ENCODE data around the gene CIAO2A. TPM values are rescaled to one million over a fixed set of nuclear protein-coding genes. Genes with fewer than 3 reads are reported as not detected.
"Not testable (repeated sequence)": the region's sequence is repeated elsewhere in the genome, so short reads cannot be mapped to it uniquely, and the experiment has no call there.

CIAO2A gene
- total RNA-seq, 4 donors from 2014 or later: 21.4 to 53.8 (median 34.3) TPM

DNA sequence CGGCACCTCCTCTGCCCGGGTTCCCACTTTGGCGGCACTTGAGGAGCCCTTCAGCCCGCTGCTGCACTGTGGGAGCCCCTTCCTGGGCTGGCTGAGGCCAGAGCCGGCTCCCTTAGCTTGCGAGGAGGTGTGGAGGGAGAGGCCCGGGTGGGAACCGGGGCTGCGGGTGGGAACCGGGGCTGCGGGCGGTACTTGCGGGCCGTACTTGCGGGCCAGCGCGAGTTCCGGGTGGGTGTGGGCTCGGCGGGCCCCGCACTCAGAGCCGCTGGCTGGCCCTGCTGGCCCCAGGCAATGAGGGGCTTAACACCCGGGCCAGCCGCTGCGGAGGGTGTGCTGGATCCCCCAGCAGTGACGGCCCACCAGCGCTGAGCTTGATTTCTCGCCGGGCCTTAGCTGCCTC, 32.9 kb downstream of the CIAO2A start:
- no peak for DNase-seq
- Histone ChIP-seq H3K36me3 (no peaks in the 10 kb centered on the region), H3K27ac (no peak overlapping the region), H3K27me3 (no peaks in the 10 kb centered on the region), H3K4me3 (no peak overlapping the region), H3K4me1 (no peaks in the 10 kb centered on the region), H3K9me3 (no peaks in the 10 kb centered on the region)
- intact Hi-C loops (cut with DNase I; ENCODE audit: low total_unique reads): no loop called here
- TF ChIP-seq, protein P1, sequence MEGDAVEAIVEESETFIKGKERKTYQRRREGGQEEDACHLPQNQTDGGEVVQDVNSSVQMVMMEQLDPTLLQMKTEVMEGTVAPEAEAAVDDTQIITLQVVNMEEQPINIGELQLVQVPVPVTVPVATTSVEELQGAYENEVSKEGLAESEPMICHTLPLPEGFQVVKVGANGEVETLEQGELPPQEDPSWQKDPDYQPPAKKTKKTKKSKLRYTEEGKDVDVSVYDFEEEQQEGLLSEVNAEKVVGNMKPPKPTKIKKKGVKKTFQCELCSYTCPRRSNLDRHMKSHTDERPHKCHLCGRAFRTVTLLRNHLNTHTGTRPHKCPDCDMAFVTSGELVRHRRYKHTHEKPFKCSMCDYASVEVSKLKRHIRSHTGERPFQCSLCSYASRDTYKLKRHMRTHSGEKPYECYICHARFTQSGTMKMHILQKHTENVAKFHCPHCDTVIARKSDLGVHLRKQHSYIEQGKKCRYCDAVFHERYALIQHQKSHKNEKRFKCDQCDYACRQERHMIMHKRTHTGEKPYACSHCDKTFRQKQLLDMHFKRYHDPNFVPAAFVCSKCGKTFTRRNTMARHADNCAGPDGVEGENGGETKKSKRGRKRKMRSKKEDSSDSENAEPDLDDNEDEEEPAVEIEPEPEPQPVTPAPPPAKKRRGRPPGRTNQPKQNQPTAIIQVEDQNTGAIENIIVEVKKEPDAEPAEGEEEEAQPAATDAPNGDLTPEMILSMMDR (IDR thresholded peaks at IDR 0.05): no peak
- TF ChIP-seq POLR2A (IDR thresholded peaks at IDR 0.05): no peak

DNA sequence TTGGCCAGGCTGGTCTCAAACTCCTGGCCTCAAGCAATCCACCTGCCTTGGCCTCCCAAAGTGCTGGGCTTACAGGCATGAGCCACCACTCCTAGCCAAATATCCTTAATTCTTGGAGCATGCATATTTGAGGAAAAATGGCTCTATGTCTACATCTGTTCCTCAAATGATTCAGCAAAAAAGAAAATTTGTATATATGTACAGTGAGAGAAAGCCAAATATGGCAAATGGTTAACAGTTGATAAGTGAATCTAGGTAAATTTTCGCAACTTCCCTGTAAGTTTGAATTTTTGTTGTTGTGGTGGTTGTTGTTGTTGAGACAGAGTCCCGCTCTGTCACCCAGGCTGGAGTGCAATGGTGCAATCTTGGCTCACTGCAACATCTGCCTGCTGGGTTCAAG, 34.5 kb downstream of the CIAO2A start:
- intact Hi-C loops (cut with DNase I; ENCODE audit: low total_unique reads); H3K4me3 ChIP-seq; H3K4me1 ChIP-seq; H3K36me3 ChIP-seq; H3K27me3 ChIP-seq; H3K9me3 ChIP-seq; DNase-seq; H3K27ac ChIP-seq: not testable (repeated sequence)

DNA sequence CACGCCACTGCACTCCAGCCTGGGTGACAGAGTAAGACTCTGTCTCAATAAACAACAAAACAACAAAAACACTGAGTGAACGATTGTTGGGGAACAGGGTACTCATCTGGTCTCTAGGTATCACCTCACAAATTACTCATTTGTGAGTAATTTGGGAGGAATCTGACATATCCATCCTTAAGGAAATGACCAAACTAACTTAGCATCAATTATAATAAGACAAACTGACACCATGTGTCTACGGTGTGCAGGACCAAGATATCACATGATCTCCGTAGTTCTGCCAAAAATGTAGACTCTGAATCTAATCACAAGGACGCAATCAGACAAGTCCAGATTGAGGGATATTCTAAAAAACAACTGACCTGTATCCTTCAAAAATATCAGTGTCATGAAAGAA, 35.4 kb downstream of the CIAO2A start:
- intact Hi-C loops (cut with DNase I; ENCODE audit: low total_unique reads): no loop called here
- Histone ChIP-seq H3K4me3 (no peak overlapping the region), H3K27ac (no peak overlapping the region), H3K9me3 (no peaks in the 10 kb centered on the region), H3K36me3 (no peaks in the 10 kb centered on the region), H3K27me3 (no peaks in the 10 kb centered on the region), H3K4me1 (no peaks in the 10 kb centered on the region)
- TF ChIP-seq, protein P1 (IDR thresholded peaks at IDR 0.05): no peak
- no peak for TF ChIP-seq POLR2A (IDR thresholded peaks at IDR 0.05)
- no peak for DNase-seq

DNA sequence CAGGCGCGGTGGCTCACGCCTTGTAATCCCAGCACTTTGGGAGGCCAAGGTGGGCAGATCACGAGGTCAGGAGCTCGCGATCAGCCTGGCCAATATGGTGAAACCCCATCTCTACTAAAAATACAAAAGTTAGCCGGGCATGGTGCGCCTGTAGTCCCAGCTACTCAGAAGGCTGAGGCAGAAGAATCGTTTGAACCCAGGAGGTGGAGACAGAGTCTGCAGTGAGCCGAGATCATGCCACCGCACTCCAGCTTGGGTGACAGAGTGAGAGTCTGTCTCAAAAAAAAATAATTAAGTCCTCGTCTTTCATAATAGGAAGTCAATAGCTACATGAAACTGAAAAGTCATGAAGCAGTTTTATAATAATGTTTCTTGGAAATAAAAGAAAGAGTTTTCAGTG, 40.0 kb downstream of the CIAO2A start:
- DNase-seq; H3K27ac ChIP-seq; intact Hi-C loops (cut with DNase I; ENCODE audit: low total_unique reads): not testable (repeated sequence)

DNA sequence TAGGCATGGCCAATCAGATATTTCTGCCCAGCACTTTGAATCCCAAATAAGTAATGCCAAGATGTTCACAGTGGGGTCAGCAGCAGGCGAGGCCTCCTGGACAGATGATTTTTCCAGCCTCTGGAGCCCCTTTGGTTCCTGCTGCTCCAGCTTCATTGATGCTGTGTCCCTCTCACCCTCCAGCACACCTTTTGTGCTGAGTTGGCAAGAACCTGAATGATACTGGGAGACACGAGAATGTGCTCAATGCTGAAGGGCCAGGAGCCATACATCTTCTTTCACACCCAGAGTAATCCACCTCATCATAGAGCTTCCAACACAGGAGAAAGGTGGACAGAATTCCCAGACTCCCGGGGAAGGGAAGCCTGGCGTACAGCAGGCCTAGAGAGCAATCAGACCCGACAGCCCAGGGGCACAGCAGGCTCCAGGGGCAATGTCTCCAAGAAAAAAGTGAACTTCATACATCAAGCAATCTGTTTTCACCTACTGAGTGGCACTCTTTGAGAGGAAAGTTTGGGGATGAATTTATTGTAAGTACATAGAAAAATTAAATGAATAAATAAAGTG, 40.6 kb downstream of the CIAO2A start:
- no peaks in the 10 kb centered on the region for H3K4me1 ChIP-seq
- no peaks in the 10 kb centered on the region for H3K9me3 ChIP-seq
- H3K4me3 ChIP-seq: no peak overlapping the region
- no peak overlapping the region for H3K27ac ChIP-seq
- DNase-seq: no peak
- H3K27me3 ChIP-seq: no peaks in the 10 kb centered on the region
- H3K36me3 ChIP-seq: no peaks in the 10 kb centered on the region
- intact Hi-C loops (cut with DNase I; ENCODE audit: low total_unique reads): no loop called here
- TF ChIP-seq, protein P1 (IDR thresholded peaks at IDR 0.05): no peak
- TF ChIP-seq POLR2A (IDR thresholded peaks at IDR 0.05): no peak

More for the DNA sequence above, 40.0 kb downstream of the CIAO2A start:
- H3K4me1 ChIP-seq, H3K27me3 ChIP-seq, H3K9me3 ChIP-seq, H3K36me3 ChIP-seq, H3K4me3 ChIP-seq: not testable (repeated sequence)

DNA sequence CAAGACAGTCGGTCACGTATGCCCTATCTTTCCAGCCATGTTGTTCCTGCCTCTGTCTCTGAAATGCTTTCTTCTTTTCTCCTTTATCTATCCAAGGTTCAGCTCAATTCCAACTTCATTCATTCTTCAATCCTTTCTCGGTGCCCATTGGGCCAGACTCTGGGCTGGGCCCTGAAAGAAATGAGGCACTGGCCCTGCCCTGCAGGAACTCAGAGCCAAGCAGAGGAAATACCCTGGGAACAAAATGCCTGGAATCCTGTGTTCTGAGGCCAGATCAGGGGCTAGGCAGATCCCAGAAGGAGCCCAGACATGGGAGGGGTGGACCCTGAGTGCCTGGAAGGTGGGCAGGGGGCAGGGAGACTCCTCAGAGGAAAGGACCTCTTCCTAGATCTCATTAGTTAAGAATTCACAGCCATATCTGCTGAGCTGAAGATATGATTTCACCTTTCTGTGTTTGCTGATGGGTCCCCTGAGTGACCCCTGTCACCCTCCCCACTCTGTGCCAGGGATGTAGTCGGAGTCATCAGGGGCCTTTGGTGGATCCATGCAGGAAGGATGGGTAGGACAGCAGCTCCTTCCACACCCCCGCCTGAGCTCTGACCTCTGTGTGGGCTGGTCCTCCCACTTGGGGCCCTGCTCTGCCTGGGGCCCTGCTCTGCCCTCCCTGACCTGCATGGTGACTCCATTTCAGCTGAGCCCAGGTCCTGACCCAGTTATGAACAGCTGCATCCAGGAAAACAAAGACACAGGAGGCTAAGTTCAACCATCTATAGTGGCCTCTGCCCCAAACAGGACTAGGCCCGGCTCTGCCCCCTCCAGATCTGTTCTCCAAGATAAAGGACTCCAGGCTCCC, 42.0 kb downstream of the CIAO2A start:
- Histone ChIP-seq H3K27ac (no peak overlapping the region), H3K4me1 (no peaks in the 10 kb centered on the region), H3K36me3 (no peaks in the 10 kb centered on the region), H3K4me3 (no peak overlapping the region), H3K27me3 (no peaks in the 10 kb centered on the region), H3K9me3 (no peaks in the 10 kb centered on the region)
- TF ChIP-seq, protein P1 (IDR thresholded peaks at IDR 0.05): no peak
- TF ChIP-seq POLR2A (IDR thresholded peaks at IDR 0.05): no peak
- no peak for DNase-seq
- intact Hi-C loops (cut with DNase I; ENCODE audit: low total_unique reads): no loop called here
